Measurements from ENCODE around the gene CCDC86.

GRCh38 chr11:60834742-60835533 is 7.0 kb upstream of the CCDC86 start:
- TF ChIP-seq CTCF (IDR thresholded peaks at IDR 0.05; ENCODE audit: low read depth, low read length, poor library complexity, severe bottlenecking) (no peak), EZH2phosphoT487 (IDR thresholded peaks at IDR 0.05; ENCODE audit: borderline replicate concordance, low read length) (no peak)

All from DOHH2 (cell line).